HCT116 (cell line): ENCODE results near the gene GLI3. TPM values are rescaled to one million over a fixed set of nuclear protein-coding genes. Genes with fewer than 3 reads are reported as not detected.

ENCODE experiments used
- ATAC-seq: fragments of 200-7000 bp; cut with Tn5 transposase; 2 replicates; pipeline ENCODE4 v1.9.1; 2020; ENCODE audit warnings: mild to moderate bottlenecking, moderate library complexity
- BruUV-seq: library from RNA; stranded (reverse); fragments of 400-500 nt; replicated peaks from 2 replicates; lab custom pipeline; 2021; lab: Mats Ljungman, UMichigan
- CTCF ChIA-PET: fragments of 300-600 bp; sonication (Branson Sonifier 250); formaldehyde crosslinking; loops from one replicate; lab custom pipeline; 2021; ENCODE audit warnings: antibody characterized with exemption; lab: Charles Lee
- POLR2A ChIA-PET: fragments of 300-600, 350-600 bp; sonication (Branson Sonifier 250); formaldehyde crosslinking; loops from one replicate; lab custom pipeline; 2021; ENCODE audit warnings: antibody characterized with exemption; lab: Charles Lee
- RAD21 ChIA-PET, 2 experiments: fragments of 300-600 bp; sonication (Branson Sonifier 250); formaldehyde crosslinking; loops; one replicate each; lab custom pipeline; 2023; ENCODE audit warnings: low total read pairs in 2 of 2; ENCODE audit not compliant: uncharacterized antibody in 2 of 2, unreplicated experiment in 2 of 2, low non-redundant PET in 1 of 2; lab: Charles Lee
- DNase-seq: peaks from one replicate; pipeline ENCODE4 v3.0.0-alpha.2; 2010; ENCODE audit warnings: low read depth, low spot score
- H2AFZ ChIP-seq: fragments of 200-600 bp; shearing (Covaris generic), sonication (generic); 2 replicates; pipeline ENCODE4 v1.6.1; 2017; ENCODE audit warnings: low read depth, mixed run types, mixed read lengths, antibody characterized with exemption, low read length; ENCODE audit not compliant: poor library complexity, severe bottlenecking
- H3K27ac ChIP-seq: 2 replicates; pipeline ENCODE4 v1.5.1; 2012; ENCODE audit warnings: low read depth, low read length
- H3K27me3 ChIP-seq: fragments of 200-600 bp; sonication (generic); 2 replicates; pipeline ENCODE4 v1.6.1; 2016; ENCODE audit warnings: mixed run types, low read length, mixed read lengths; ENCODE audit not compliant: insufficient read depth
- H3K36me3 ChIP-seq, 2 experiments: fragments of 200-500 bp in 1 of 2; fragments of 200-600 bp in 1 of 2; sonication (Bioruptor generic) in 1 of 2; sonication (generic) in 1 of 2; 2 replicates each; pipeline versions ENCODE4 v1.5.1 to v1.6.1; 2014 to 2016; ENCODE audit warnings: low read length in 2 of 2, inconsistent platforms in 1 of 2, mixed read lengths in 1 of 2, mixed run types in 1 of 2; ENCODE audit not compliant: insufficient read depth in 2 of 2, control insufficient read depth in 1 of 2
- H3K4me1 ChIP-seq, 2 experiments: fragments of 200-600 bp in 1 of 2; sonication (generic) in 1 of 2; 2 replicates each; pipeline versions ENCODE4 v1.5.1 to v1.6.1; 2012 to 2017; ENCODE audit warnings: low read length in 2 of 2, inconsistent platforms in 1 of 2, mild to moderate bottlenecking in 1 of 2, mixed read lengths in 1 of 2, mixed run types in 1 of 2, moderate library complexity in 1 of 2; ENCODE audit not compliant: insufficient read depth in 2 of 2, control insufficient read depth in 1 of 2
- H3K4me2 ChIP-seq: fragments of 200-600 bp; sonication (generic); 2 replicates; pipeline ENCODE4 v1.6.1; 2017; ENCODE audit warnings: mixed run types, low read length, mixed read lengths
- H3K4me3 ChIP-seq, 2 experiments: fragments of 200-600 bp in 1 of 2; sonication (generic) in 1 of 2; replicated peaks in 1 of 2; 2 replicates each; pipeline ENCODE4 v1.5.1; 2011 to 2016; ENCODE audit warnings: low read length in 2 of 2, control low read depth in 1 of 2, low read depth in 1 of 2, mild to moderate bottlenecking in 1 of 2, mixed read lengths in 1 of 2, mixed run types in 1 of 2
- H3K79me2 ChIP-seq: fragments of 200-600 bp; sonication (generic); 2 replicates; pipeline ENCODE4 v1.6.1; 2017; ENCODE audit warnings: mild to moderate bottlenecking, mixed run types, low read length, moderate library complexity, mixed read lengths; ENCODE audit not compliant: insufficient read depth
- H3K9ac ChIP-seq: fragments of 200-600 bp; sonication (generic); 2 replicates; pipeline ENCODE4 v1.6.1; 2016; ENCODE audit warnings: low read length, mixed read lengths
- H3K9me2 ChIP-seq: fragments of 200-600 bp; sonication (generic), shearing (Covaris generic); 2 replicates; pipeline ENCODE4 v1.6.1; 2017; ENCODE audit warnings: mixed run types, mild to moderate bottlenecking, moderate library complexity; ENCODE audit not compliant: insufficient read depth
- H3K9me3 ChIP-seq, 2 experiments: fragments of 200-500 bp in 1 of 2; fragments of 200-600 bp in 1 of 2; sonication (Bioruptor generic) in 1 of 2; sonication (generic) in 1 of 2; 2 replicates each; pipeline ENCODE4 v1.6.1; 2014 to 2017; ENCODE audit warnings: low read length in 2 of 2, mixed read lengths in 2 of 2, inconsistent platforms in 1 of 2, low read depth in 1 of 2, mild to moderate bottlenecking in 1 of 2, mixed run types in 1 of 2, moderate library complexity in 1 of 2; ENCODE audit not compliant: control insufficient read depth in 1 of 2, insufficient read depth in 1 of 2
- H4K20me1 ChIP-seq: fragments of 200-600 bp; sonication (generic), shearing (Covaris generic); 2 replicates; pipeline ENCODE4 v1.6.1; 2017; ENCODE audit warnings: mixed run types, mild to moderate bottlenecking, moderate library complexity; ENCODE audit not compliant: insufficient read depth
- CBX3 ChIP-seq: IDR thresholded peaks from 2 replicates; pipeline ENCODE4 v1.6.1; 2012; ENCODE audit warnings: low read depth
- EGR1 ChIP-seq: IDR thresholded peaks from 2 replicates; pipeline ENCODE4 v1.6.1; 2012; ENCODE audit warnings: low read depth
- ELF1 ChIP-seq: IDR thresholded peaks from 2 replicates; pipeline ENCODE4 v1.6.1; 2012; ENCODE audit warnings: low read depth, borderline replicate concordance
- EZH2 ChIP-seq: fragments of 200-600 bp; sonication (generic); IDR thresholded peaks from 2 replicates; pipeline ENCODE4 v1.6.1; 2017; ENCODE audit warnings: antibody characterized with exemption, mixed run types
- FOSL1 ChIP-seq: IDR thresholded peaks from 2 replicates; pipeline ENCODE4 v1.6.1; 2012; ENCODE audit warnings: low read depth
- POLR2AphosphoS5 ChIP-seq: IDR thresholded peaks from 2 replicates; pipeline ENCODE4 v1.6.1; 2011; ENCODE audit warnings: mild to moderate bottlenecking, low read depth, low read length, moderate library complexity
- RAD21 ChIP-seq: IDR thresholded peaks from 2 replicates; pipeline ENCODE4 v1.6.1; 2012; ENCODE audit warnings: low read depth, mild to moderate bottlenecking
- SIN3A ChIP-seq: IDR thresholded peaks from 2 replicates; pipeline ENCODE4 v1.6.1; 2012; ENCODE audit warnings: low read depth
- SP1 ChIP-seq: IDR thresholded peaks from 2 replicates; pipeline ENCODE4 v1.6.1; 2012; ENCODE audit warnings: low read depth
- SRF ChIP-seq: IDR thresholded peaks from 2 replicates; pipeline ENCODE4 v1.6.1; 2012; ENCODE audit warnings: low read depth
- TCF7L2 ChIP-seq: IDR thresholded peaks from 2 replicates; pipeline ENCODE4 v1.7.0; 2011; ENCODE audit warnings: borderline replicate concordance, inconsistent platforms; ENCODE audit not compliant: insufficient read depth, insufficient read length; ENCODE audit errors: extremely low read depth
- intact Hi-C: fragments of 100-400 bp; cut with micrococcal nuclease; formaldehyde crosslinking; loops from 2 replicates; pipeline ENCODE4 v1.10.0; 2022
- total RNA-seq: library from RNA; stranded (reverse); gene quantifications from one replicate; pipeline ENCODE4 v1.2.1, GENCODE V29; 2021; ENCODE audit not compliant: unreplicated experiment
- TF ChIP-seq, protein P1 (sequence below), 3 experiments: fragments of 200-600 bp in 1 of 3; sonication (generic) in 1 of 3; IDR thresholded peaks in 2 of 3; conservative IDR thresholded peaks in 1 of 3; 2 replicates each; pipeline ENCODE4 v1.5.1; 2012 to 2017; ENCODE audit warnings: low read depth in 2 of 3, low read length in 2 of 3, antibody characterized with exemption in 1 of 3, borderline replicate concordance in 1 of 3, control low read depth in 1 of 3, mild to moderate bottlenecking in 1 of 3, mixed read lengths in 1 of 3, mixed run types in 1 of 3, moderate library complexity in 1 of 3; ENCODE audit not compliant: insufficient read depth in 1 of 3

The GLI3 gene
- total RNA-seq, 1 experiment from 2014 or later, result 0.07 TPM

DNA sequence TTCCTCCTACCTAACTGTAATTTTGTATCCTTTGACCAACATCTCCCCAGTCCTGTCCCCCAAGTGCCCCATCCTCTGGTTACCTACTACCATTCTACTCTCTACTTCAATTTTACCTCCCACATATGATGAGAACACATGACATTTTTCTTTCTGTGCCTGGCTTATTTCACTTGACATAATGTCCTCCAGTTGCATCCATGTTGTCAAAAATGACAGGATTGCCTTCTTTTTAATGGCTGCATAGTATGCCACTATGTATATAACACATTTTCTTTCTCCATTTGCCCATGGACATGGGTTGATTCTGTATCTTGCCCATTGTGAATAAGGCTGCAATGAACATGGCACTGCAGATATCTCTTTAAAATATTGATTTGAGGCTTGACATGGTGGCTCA is 33.7 kb downstream of the GLI3 start:
- no peak overlapping the region for H3K27ac ChIP-seq
- intact Hi-C loops, result no loop called here
- no TSS peak for BruUV-seq
- no peaks in the 10 kb centered on the region; a peak in 1 of 4 replicates for H3K9me3 ChIP-seq
- no peak overlapping the region for H3K4me2 ChIP-seq
- ATAC-seq (no peak), DNase-seq (no peak)
- ChIA-PET CTCF (no interaction called here), RAD21 (no interaction called here), POLR2A (no interaction called here)
- no peaks in the 10 kb centered on the region for H3K79me2 ChIP-seq
- no peak overlapping the region for H2AFZ ChIP-seq
- TF ChIP-seq SRF, result no peak
- TF ChIP-seq SP1, result no peak
- no peak for TF ChIP-seq CBX3
- no peak for TF ChIP-seq EGR1
- no peak for TF ChIP-seq EZH2
- no peak for TF ChIP-seq ELF1
- no peak for TF ChIP-seq RAD21
- TF ChIP-seq FOSL1, result no peak
- TF ChIP-seq POLR2AphosphoS5, result no peak
- TF ChIP-seq SIN3A, result no peak
- TF ChIP-seq TCF7L2, result no peak
- TF ChIP-seq, protein P1, sequence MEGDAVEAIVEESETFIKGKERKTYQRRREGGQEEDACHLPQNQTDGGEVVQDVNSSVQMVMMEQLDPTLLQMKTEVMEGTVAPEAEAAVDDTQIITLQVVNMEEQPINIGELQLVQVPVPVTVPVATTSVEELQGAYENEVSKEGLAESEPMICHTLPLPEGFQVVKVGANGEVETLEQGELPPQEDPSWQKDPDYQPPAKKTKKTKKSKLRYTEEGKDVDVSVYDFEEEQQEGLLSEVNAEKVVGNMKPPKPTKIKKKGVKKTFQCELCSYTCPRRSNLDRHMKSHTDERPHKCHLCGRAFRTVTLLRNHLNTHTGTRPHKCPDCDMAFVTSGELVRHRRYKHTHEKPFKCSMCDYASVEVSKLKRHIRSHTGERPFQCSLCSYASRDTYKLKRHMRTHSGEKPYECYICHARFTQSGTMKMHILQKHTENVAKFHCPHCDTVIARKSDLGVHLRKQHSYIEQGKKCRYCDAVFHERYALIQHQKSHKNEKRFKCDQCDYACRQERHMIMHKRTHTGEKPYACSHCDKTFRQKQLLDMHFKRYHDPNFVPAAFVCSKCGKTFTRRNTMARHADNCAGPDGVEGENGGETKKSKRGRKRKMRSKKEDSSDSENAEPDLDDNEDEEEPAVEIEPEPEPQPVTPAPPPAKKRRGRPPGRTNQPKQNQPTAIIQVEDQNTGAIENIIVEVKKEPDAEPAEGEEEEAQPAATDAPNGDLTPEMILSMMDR (IDR thresholded peaks at IDR 0.05 in 2 of 3, conservative IDR thresholded peaks at IDR 0.05 in 1 of 3; ENCODE audit: borderline replicate concordance in 1 of 3, insufficient read depth in 1 of 3, low read depth in 2 of 3, low read length in 2 of 3), result no peak
- no peak overlapping the region for H3K9ac ChIP-seq
- no peaks in the 10 kb centered on the region for H3K36me3 ChIP-seq
- no peaks in the 10 kb centered on the region for H3K27me3 ChIP-seq
- H3K4me3 ChIP-seq, result no peak overlapping the region
- no peaks in the 10 kb centered on the region for H4K20me1 ChIP-seq
- H3K4me1 ChIP-seq, result no peaks in the 10 kb centered on the region
- H3K9me2 ChIP-seq, result no peaks in the 10 kb centered on the region
